ENCODE results near the gene TMEM150B. TPM values are rescaled to one million over a fixed set of nuclear protein-coding genes. Genes with fewer than 3 reads are reported as not detected.

The TMEM150B gene
- total and polyA plus RNA-seq, 12 donors: 0.11 to 20.8 (median 5.4) TPM

GRCh38 chr19:55345818-55346724 lies 20.9 kb upstream of the TMEM150B start:
- H3K4me1 ChIP-seq (replicated peaks in 1 of 2): peaks cover 3 to 8% of the 10 kb centered on the region in 2 donors
- DNase-seq: peak in 6 of 7 donors; percentile 53 to 61 (median 58)
- WGBS, 4 donors: 80 to 87% (median 86%) methylated on average over 25 to 43 of the region's 43 CpGs
- H3K9me3 ChIP-seq (replicated peaks in 1 of 3): no peaks in the 10 kb centered on the region
- no peak for TF ChIP-seq POLR2A (IDR thresholded peaks at IDR 0.05)
- TF ChIP-seq, protein P1, sequence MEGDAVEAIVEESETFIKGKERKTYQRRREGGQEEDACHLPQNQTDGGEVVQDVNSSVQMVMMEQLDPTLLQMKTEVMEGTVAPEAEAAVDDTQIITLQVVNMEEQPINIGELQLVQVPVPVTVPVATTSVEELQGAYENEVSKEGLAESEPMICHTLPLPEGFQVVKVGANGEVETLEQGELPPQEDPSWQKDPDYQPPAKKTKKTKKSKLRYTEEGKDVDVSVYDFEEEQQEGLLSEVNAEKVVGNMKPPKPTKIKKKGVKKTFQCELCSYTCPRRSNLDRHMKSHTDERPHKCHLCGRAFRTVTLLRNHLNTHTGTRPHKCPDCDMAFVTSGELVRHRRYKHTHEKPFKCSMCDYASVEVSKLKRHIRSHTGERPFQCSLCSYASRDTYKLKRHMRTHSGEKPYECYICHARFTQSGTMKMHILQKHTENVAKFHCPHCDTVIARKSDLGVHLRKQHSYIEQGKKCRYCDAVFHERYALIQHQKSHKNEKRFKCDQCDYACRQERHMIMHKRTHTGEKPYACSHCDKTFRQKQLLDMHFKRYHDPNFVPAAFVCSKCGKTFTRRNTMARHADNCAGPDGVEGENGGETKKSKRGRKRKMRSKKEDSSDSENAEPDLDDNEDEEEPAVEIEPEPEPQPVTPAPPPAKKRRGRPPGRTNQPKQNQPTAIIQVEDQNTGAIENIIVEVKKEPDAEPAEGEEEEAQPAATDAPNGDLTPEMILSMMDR (IDR thresholded peaks at IDR 0.05): no peak
- H3K27me3 ChIP-seq: peaks cover under 1% of the 10 kb centered on the region
- peaks cover 0 to 21% of the 10 kb centered on the region in 2 donors for H3K36me3 ChIP-seq (replicated peaks in 1 of 2)
- no peak overlapping the region for H3K27ac ChIP-seq
- intact Hi-C loops (cut with DNase I): no loop called here
- no peak overlapping the region for H3K4me3 ChIP-seq

DNA sequence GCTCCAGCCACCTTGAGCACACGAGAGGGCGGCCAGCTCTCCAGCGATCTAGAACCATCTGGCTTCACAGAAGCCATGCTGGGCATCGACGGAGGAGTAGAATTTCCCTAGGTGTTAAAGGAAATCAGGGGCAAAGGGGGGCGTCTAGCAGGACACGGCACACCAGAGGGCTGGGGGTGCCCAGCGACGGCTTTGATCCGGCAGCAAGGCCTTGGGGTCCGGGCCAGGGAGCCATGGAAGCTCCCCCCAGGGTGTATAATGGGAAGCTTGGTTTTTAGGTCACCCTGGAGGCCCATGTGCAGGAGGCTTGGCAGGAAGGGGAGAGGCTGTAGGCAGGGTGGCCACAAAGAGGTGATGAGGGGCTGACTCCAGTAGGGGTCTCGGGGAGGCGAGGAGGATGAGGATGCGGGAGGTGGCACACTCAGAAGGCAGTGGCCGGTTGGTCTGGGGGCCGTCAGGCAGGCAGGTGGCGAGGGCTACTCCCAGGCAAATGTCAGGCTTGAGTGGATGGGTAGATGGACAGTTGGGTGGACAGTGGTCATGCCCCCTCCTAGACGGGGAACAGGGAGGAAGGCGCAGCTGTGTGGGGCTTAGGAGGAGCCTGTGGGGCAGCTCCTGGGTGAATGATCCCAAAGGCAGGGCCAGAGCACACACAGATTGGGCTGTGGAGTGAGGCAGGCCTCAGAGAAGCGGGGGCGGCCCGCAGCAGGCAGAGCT lies 20.1 kb upstream of the TMEM150B start:
- no peak overlapping the region for H3K27ac ChIP-seq
- peaks cover 11 to 14% of the 10 kb centered on the region in 2 donors for H3K4me1 ChIP-seq (replicated peaks in 1 of 2)
- H3K4me3 ChIP-seq: no peak overlapping the region
- 85 to 89% (median 87%) methylated on average over 15 to 22 of the region's 22 CpGs for WGBS, 4 donors
- no peaks in the 10 kb centered on the region for H3K9me3 ChIP-seq (replicated peaks in 1 of 3)
- peaks cover 0 to 21% of the 10 kb centered on the region in 2 donors for H3K36me3 ChIP-seq (replicated peaks in 1 of 2)
- H3K27me3 ChIP-seq: no peaks in the 10 kb centered on the region
- TF ChIP-seq, protein P1 (IDR thresholded peaks at IDR 0.05): no peak
- TF ChIP-seq POLR2A (IDR thresholded peaks at IDR 0.05): no peak
- no peak for DNase-seq
- intact Hi-C loops (cut with DNase I): no loop called here

DNA sequence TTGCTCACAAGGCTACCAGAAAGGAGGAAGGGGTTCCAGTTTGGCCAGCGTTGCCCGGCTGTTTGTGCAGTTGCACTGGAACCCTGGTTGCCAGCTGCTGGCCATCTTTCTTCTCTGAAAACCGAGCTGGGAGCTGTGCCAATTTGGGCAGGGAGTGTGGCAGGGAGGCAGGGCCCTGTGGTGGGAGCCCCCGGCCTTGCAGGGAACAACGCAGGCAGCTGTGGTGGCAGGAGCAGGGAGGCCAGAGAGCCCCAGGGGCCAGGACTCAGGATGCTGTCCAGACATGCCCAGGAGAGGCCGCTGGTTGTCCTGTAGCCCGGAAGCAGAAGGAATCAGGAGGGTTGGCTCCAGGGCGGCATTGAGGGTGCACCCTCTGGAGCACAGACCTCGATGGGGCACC lies 19.3 kb upstream of the TMEM150B start:
- Histone ChIP-seq H3K4me1 (replicated peaks in 1 of 2) (peaks cover 14 to 15% of the 10 kb centered on the region in 2 donors), H3K36me3 (replicated peaks in 1 of 2) (peaks cover 0 to 21% of the 10 kb centered on the region in 2 donors), H3K27me3 (no peaks in the 10 kb centered on the region), H3K9me3 (replicated peaks in 1 of 3) (no peaks in the 10 kb centered on the region), H3K27ac (no peak overlapping the region), H3K4me3 (no peak overlapping the region)
- TF ChIP-seq POLR2A (IDR thresholded peaks at IDR 0.05): no peak
- TF ChIP-seq, protein P1 (IDR thresholded peaks at IDR 0.05): no peak
- intact Hi-C loops (cut with DNase I): no loop called here
- WGBS, 4 donors: 83 to 89% (median 87%) methylated on average over 8 to 9 of the region's 9 CpGs
- DNase-seq: no peak

Data from adrenal gland (tissue), 12 donors.